WTC11 (cell line): ENCODE results near the gene CRADD. TPM values are rescaled to one million over a fixed set of nuclear protein-coding genes. Genes with fewer than 3 reads are reported as not detected.

Source experiments
- ATAC-seq: fragments of 200-7000 bp; cut with Tn5 transposase; 2 replicates; pipeline ENCODE4 v1.10.0; 2021; ENCODE audit warnings: mild to moderate bottlenecking, moderate library complexity
- CTCF ChIA-PET: fragments of 300-600 bp; sonication (Branson Sonifier 250); formaldehyde crosslinking; loops from one replicate; lab custom pipeline; 2021; ENCODE audit warnings: antibody characterized with exemption; lab: Charles Lee
- POLR2A ChIA-PET: fragments of 350-600 bp; sonication (Branson Sonifier 250); formaldehyde crosslinking; loops from one replicate; lab custom pipeline; 2021; ENCODE audit warnings: antibody characterized with exemption; lab: Charles Lee
- DNase-seq: peaks from one replicate; pipeline ENCODE4 v3.0.0; 2021; ENCODE audit warnings: low spot score
- H3K27ac Mint-ChIP-seq: 2 replicates; pipeline ENCODE4 v1.8.0; 2021; ENCODE audit warnings: mixed read lengths
- H3K27me3 Mint-ChIP-seq: 2 replicates; pipeline ENCODE4 v1.8.0; 2021; ENCODE audit warnings: low read depth, mild to moderate bottlenecking, moderate library complexity, mixed read lengths
- H3K36me3 Mint-ChIP-seq: 2 replicates; pipeline ENCODE4 v1.8.0; 2021; ENCODE audit warnings: mixed read lengths
- H3K4me1 Mint-ChIP-seq: 2 replicates; pipeline ENCODE4 v1.8.0; 2022; ENCODE audit warnings: mixed read lengths
- H3K4me3 Mint-ChIP-seq: 2 replicates; pipeline ENCODE4 v1.8.0; 2021; ENCODE audit warnings: mild to moderate bottlenecking, moderate library complexity, mixed read lengths
- H3K9me3 Mint-ChIP-seq: 2 replicates; pipeline ENCODE4 v1.8.0; 2021; ENCODE audit warnings: mixed read lengths
- GABPB1 ChIP-seq: sonication (generic); formaldehyde crosslinking; IDR thresholded peaks from 2 replicates; pipeline ENCODE4 v1.8.1; 2023; ENCODE audit warnings: mild to moderate bottlenecking, missing genetic modification reagents
- IRF1 ChIP-seq: sonication (generic); formaldehyde crosslinking; IDR thresholded peaks from 2 replicates; pipeline ENCODE4 v1.8.0; 2023; ENCODE audit warnings: missing genetic modification reagents
- JUN ChIP-seq: sonication (generic); formaldehyde crosslinking; IDR thresholded peaks from 2 replicates; pipeline ENCODE4 v1.8.0; 2023; ENCODE audit warnings: mild to moderate bottlenecking, missing genetic modification reagents
- MXD4 ChIP-seq: fragments of 250-450 bp; sonication (Bioruptor Pico); IDR thresholded peaks from 2 replicates; pipeline ENCODE4 v1.8.0; 2021; ENCODE audit warnings: mild to moderate bottlenecking, moderate library complexity, borderline replicate concordance
- NR2C2 ChIP-seq: sonication (generic); formaldehyde crosslinking; IDR thresholded peaks from 2 replicates; pipeline ENCODE4 v1.8.0; 2022; ENCODE audit warnings: mild to moderate bottlenecking, missing genetic modification reagents
- NR3C1 ChIP-seq: sonication (generic); formaldehyde crosslinking; conservative IDR thresholded peaks from 2 replicates; pipeline ENCODE4 v1.8.1; 2023; ENCODE audit warnings: low read depth, mild to moderate bottlenecking, missing genetic modification reagents
- OVOL2 ChIP-seq: fragments of 250-450 bp; sonication (Bioruptor Pico); IDR thresholded peaks from 2 replicates; pipeline ENCODE4 v1.9.0; 2021; ENCODE audit warnings: mild to moderate bottlenecking, borderline replicate concordance
- PRDM15 ChIP-seq: sonication (generic); formaldehyde crosslinking; IDR thresholded peaks from 2 replicates; pipeline ENCODE4 v1.8.0; 2022; ENCODE audit warnings: missing genetic modification reagents
- PRRX2 ChIP-seq: fragments of 250-450 bp; sonication (Bioruptor Pico); IDR thresholded peaks from 2 replicates; pipeline ENCODE4 v1.8.0; 2021; ENCODE audit warnings: mild to moderate bottlenecking
- RORB ChIP-seq: fragments of 250-450 bp; sonication (Bioruptor Pico); IDR thresholded peaks from 2 replicates; pipeline ENCODE4 v1.9.0; 2021; ENCODE audit warnings: mild to moderate bottlenecking
- SP1 ChIP-seq: sonication (generic); formaldehyde crosslinking; conservative IDR thresholded peaks from 2 replicates; pipeline ENCODE4 v1.8.1; 2022; ENCODE audit warnings: missing genetic modification reagents
- TCF7 ChIP-seq: sonication (generic); formaldehyde crosslinking; IDR thresholded peaks from 2 replicates; pipeline ENCODE4 v1.8.0; 2022; ENCODE audit warnings: mild to moderate bottlenecking, low read depth, missing genetic modification reagents, moderate library complexity
- ZNF219 ChIP-seq: sonication (generic); formaldehyde crosslinking; IDR thresholded peaks from 2 replicates; pipeline ENCODE4 v1.8.0; 2023; ENCODE audit warnings: missing genetic modification reagents, mild to moderate bottlenecking, borderline replicate concordance
- ZNF232 ChIP-seq: sonication (generic); formaldehyde crosslinking; IDR thresholded peaks from 2 replicates; pipeline ENCODE4 v1.8.0; 2022; ENCODE audit warnings: mild to moderate bottlenecking, missing genetic modification reagents
- ZNF512 ChIP-seq: sonication (generic); formaldehyde crosslinking; IDR thresholded peaks from 2 replicates; pipeline ENCODE4 v1.8.1; 2022; ENCODE audit warnings: missing genetic modification reagents, borderline replicate concordance
- ZNF671 ChIP-seq: fragments of 250-450 bp; sonication (Bioruptor Pico); IDR thresholded peaks from 2 replicates; pipeline ENCODE4 v1.8.0; 2021; ENCODE audit warnings: mild to moderate bottlenecking
- total RNA-seq: library from RNA; stranded (reverse); gene quantifications from 3 replicates; pipeline ENCODE4 v1.2.3, GENCODE V29; 2021
- TF ChIP-seq, protein P1 (sequence below): sonication (generic); formaldehyde crosslinking; IDR thresholded peaks from 2 replicates; pipeline ENCODE4 v1.8.1; 2023; ENCODE audit warnings: mild to moderate bottlenecking, missing genetic modification reagents, moderate library complexity
- TF ChIP-seq, protein P2 (sequence below): sonication (generic); formaldehyde crosslinking; IDR thresholded peaks from 2 replicates; pipeline ENCODE4 v1.8.0; 2022; ENCODE audit warnings: mild to moderate bottlenecking, missing genetic modification reagents
- TF ChIP-seq, protein P3 (sequence below): fragments of 200-600 bp; IDR thresholded peaks from 2 replicates; pipeline ENCODE4 v1.8.0; 2022; ENCODE audit warnings: antibody characterized with exemption
- TF ChIP-seq, protein P4 (sequence below): sonication (generic); formaldehyde crosslinking; IDR thresholded peaks from 2 replicates; pipeline ENCODE4 v1.8.1; 2023; ENCODE audit warnings: mild to moderate bottlenecking, missing genetic modification reagents, borderline replicate concordance

The CRADD gene
- total RNA-seq, 1 experiment from 2014 or later = 11.6 TPM

GRCh38 chr12:93879476-93880421 lies 202.6 kb downstream of the CRADD start:
- TF ChIP-seq, protein P1, sequence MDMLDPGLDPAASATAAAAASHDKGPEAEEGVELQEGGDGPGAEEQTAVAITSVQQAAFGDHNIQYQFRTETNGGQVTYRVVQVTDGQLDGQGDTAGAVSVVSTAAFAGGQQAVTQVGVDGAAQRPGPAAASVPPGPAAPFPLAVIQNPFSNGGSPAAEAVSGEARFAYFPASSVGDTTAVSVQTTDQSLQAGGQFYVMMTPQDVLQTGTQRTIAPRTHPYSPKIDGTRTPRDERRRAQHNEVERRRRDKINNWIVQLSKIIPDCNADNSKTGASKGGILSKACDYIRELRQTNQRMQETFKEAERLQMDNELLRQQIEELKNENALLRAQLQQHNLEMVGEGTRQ (CRISPR knock-in tag) = no peak
- TF ChIP-seq MXD4 (CRISPR knock-in tag) (no peak), PRDM15 (CRISPR knock-in tag) (no peak), ZNF232 (CRISPR knock-in tag) (no peak), ZNF219 (CRISPR knock-in tag) (no peak), JUN (CRISPR knock-in tag) (no peak), IRF1 (CRISPR knock-in tag) (no peak), NR2C2 (CRISPR knock-in tag) (no peak), RORB (CRISPR knock-in tag) (no peak), OVOL2 (no peak), ZNF671 (no peak), PRRX2 (no peak), TCF7 (CRISPR knock-in tag) (no peak), SP1 (no peak), GABPB1 (no peak), ZNF512 (CRISPR knock-in tag) (no peak), NR3C1 (CRISPR knock-in tag) (no peak)
- TF ChIP-seq, protein P2, sequence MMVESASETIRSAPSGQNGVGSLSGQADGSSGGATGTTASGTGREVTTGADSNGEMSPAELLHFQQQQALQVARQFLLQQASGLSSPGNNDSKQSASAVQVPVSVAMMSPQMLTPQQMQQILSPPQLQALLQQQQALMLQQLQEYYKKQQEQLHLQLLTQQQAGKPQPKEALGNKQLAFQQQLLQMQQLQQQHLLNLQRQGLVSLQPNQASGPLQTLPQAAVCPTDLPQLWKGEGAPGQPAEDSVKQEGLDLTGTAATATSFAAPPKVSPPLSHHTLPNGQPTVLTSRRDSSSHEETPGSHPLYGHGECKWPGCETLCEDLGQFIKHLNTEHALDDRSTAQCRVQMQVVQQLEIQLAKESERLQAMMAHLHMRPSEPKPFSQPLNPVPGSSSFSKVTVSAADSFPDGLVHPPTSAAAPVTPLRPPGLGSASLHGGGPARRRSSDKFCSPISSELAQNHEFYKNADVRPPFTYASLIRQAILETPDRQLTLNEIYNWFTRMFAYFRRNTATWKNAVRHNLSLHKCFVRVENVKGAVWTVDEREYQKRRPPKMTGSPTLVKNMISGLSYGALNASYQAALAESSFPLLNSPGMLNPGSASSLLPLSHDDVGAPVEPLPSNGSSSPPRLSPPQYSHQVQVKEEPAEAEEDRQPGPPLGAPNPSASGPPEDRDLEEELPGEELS (CRISPR knock-in tag) = no peak
- TF ChIP-seq, protein P3, sequence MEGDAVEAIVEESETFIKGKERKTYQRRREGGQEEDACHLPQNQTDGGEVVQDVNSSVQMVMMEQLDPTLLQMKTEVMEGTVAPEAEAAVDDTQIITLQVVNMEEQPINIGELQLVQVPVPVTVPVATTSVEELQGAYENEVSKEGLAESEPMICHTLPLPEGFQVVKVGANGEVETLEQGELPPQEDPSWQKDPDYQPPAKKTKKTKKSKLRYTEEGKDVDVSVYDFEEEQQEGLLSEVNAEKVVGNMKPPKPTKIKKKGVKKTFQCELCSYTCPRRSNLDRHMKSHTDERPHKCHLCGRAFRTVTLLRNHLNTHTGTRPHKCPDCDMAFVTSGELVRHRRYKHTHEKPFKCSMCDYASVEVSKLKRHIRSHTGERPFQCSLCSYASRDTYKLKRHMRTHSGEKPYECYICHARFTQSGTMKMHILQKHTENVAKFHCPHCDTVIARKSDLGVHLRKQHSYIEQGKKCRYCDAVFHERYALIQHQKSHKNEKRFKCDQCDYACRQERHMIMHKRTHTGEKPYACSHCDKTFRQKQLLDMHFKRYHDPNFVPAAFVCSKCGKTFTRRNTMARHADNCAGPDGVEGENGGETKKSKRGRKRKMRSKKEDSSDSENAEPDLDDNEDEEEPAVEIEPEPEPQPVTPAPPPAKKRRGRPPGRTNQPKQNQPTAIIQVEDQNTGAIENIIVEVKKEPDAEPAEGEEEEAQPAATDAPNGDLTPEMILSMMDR = no peak
- TF ChIP-seq, protein P4, sequence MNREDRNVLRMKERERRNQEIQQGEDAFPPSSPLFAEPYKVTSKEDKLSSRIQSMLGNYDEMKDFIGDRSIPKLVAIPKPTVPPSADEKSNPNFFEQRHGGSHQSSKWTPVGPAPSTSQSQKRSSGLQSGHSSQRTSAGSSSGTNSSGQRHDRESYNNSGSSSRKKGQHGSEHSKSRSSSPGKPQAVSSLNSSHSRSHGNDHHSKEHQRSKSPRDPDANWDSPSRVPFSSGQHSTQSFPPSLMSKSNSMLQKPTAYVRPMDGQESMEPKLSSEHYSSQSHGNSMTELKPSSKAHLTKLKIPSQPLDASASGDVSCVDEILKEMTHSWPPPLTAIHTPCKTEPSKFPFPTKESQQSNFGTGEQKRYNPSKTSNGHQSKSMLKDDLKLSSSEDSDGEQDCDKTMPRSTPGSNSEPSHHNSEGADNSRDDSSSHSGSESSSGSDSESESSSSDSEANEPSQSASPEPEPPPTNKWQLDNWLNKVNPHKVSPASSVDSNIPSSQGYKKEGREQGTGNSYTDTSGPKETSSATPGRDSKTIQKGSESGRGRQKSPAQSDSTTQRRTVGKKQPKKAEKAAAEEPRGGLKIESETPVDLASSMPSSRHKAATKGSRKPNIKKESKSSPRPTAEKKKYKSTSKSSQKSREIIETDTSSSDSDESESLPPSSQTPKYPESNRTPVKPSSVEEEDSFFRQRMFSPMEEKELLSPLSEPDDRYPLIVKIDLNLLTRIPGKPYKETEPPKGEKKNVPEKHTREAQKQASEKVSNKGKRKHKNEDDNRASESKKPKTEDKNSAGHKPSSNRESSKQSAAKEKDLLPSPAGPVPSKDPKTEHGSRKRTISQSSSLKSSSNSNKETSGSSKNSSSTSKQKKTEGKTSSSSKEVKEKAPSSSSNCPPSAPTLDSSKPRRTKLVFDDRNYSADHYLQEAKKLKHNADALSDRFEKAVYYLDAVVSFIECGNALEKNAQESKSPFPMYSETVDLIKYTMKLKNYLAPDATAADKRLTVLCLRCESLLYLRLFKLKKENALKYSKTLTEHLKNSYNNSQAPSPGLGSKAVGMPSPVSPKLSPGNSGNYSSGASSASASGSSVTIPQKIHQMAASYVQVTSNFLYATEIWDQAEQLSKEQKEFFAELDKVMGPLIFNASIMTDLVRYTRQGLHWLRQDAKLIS (CRISPR knock-in tag) = no peak
- DNase-seq (no peak), ATAC-seq (no peak)
- Mint-ChIP-seq H3K36me3 (peaks cover 15% of the 10 kb centered on the region), H3K9me3 (peaks cover 22% of the 10 kb centered on the region), H3K27ac (no peak overlapping the region), H3K4me3 (no peak overlapping the region), H3K27me3 (no peaks in the 10 kb centered on the region), H3K4me1 (peaks cover 16% of the 10 kb centered on the region)
- ChIA-PET POLR2A (interaction anchor here (0.6 kb wide), 1 partner anchor 1003 kb away, joined by 4 read pairs; no protein-coding TSS in a partner anchor), CTCF (interaction anchor here (1.1 to 3.3 kb wide), 3 partner anchors 16 to 221 kb away, joined by 3 to 9 read pairs (median 3); no protein-coding TSS in a partner anchor)
